HUES64 (cell line): ENCODE results near the gene PSMB9.

ENCODE experiments used
- H3K27ac ChIP-seq: 2 replicates; pipeline ENCODE4 v1.7.0; 2013; ENCODE audit warnings: low read depth, low read length, inconsistent platforms
- H3K27me3 ChIP-seq: 2 replicates; pipeline ENCODE4 v1.6.1; 2013; ENCODE audit warnings: mild to moderate bottlenecking, low read length; ENCODE audit not compliant: insufficient read depth
- H3K36me3 ChIP-seq: 2 replicates; pipeline ENCODE4 v1.6.1; 2013; ENCODE audit warnings: mild to moderate bottlenecking, low read length; ENCODE audit not compliant: insufficient read depth
- H3K4me1 ChIP-seq: 2 replicates; pipeline ENCODE4 v1.6.1; 2013; ENCODE audit warnings: mild to moderate bottlenecking, low read length, moderate library complexity; ENCODE audit not compliant: insufficient read depth
- H3K4me3 ChIP-seq: 2 replicates; pipeline ENCODE4 v1.5.1; 2013; ENCODE audit warnings: mild to moderate bottlenecking, low read length, moderate library complexity
- H3K9ac ChIP-seq: 2 replicates; pipeline ENCODE4 v1.6.1; 2013; ENCODE audit warnings: mild to moderate bottlenecking, low read depth, low read length
- H3K9me3 ChIP-seq: 2 replicates; pipeline ENCODE4 v1.6.1; 2013; ENCODE audit warnings: low read depth, low read length; ENCODE audit not compliant: insufficient read depth
- WGBS: fragments of 150-250, 120-280 bp; methylation state at CpG from one replicate; pipeline ENCODE4 v1.1.7; 2013; ENCODE audit warnings: missing lambda C conversion rate; 5-methylcytosine and 5-hydroxymethylcytosine counted together

PSMB9 gene

DNA sequence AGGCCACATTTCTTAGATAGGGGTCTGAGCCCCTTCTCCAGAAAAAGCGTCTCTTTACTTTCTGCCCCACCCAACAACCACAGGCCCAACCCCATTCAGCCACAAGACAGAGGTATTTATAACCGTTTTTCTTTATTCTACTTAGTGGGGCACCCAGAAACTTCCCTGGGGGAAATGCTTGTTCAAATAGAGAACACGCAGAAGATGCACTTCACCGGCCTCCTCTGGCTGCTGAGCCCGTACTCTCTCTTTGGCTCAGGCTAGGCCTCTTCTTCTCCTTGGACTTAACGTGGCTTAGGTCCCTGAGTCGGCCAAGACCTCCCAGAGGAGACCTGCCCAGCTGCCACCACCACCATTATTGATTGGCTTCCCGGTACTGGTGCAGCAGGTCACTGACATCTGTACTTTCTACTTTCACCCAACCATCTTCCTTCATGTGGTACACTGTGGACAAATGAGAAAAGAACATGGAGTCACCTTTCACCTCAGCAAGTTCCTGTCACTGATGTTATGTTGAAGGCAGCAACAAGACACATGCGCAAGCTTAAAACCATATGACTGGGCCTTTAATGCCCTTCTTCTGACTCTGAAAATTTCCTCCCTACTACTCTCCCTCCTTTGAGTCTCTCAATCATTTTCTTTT, 13.3 kb upstream of the PSMB9 start:
- Histone ChIP-seq H3K9me3 (no peaks in the 10 kb centered on the region), H3K9ac (no peak overlapping the region), H3K4me3 (no peak overlapping the region), H3K27me3 (peaks cover 60% of the 10 kb centered on the region), H3K4me1 (peaks cover 5% of the 10 kb centered on the region; the same call in 1 of the 2 replicates), H3K27ac (no peak overlapping the region), H3K36me3 (no peaks in the 10 kb centered on the region)
- WGBS: 93% methylated on average over 9 of the region's 9 CpGs

DNA sequence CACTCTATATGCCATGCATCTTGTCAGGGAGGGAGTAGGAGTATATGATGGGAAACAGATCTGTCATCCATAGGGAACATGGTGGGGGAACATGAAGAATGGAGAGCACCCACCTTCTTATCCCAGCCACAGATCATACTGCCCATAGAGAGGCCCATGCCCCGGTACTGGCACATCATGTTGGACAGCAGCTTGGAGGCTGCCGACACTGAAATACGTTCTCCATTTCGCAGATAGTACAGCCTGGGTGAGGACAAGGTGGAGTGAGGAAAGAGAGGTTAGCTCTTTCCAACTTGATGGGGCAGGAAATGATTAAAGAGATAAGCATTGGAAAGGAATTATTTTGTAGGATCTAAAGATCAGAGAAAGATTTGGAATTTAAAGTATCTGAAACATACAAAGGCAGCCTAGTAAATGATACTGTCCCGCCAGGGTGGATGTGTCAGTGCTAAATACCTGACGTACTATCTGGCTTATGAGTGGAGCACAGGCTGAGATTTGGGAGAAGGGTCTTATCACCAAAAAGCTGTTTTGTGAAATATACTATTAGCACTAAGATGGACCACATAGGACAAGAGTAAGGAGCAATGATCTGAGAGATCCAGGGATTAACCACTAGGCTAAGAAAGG, 11.9 kb upstream of the PSMB9 start:
- H3K27me3 ChIP-seq: peaks cover 58% of the 10 kb centered on the region
- H3K36me3 ChIP-seq: no peaks in the 10 kb centered on the region
- no peaks in the 10 kb centered on the region for H3K9me3 ChIP-seq
- H3K27ac ChIP-seq: no peak overlapping the region
- H3K4me1 ChIP-seq: peaks cover 5% of the 10 kb centered on the region; the same call in 1 of the 2 replicates
- no peak overlapping the region for H3K9ac ChIP-seq
- no peak overlapping the region for H3K4me3 ChIP-seq
- 91% methylated on average over 6 of the region's 6 CpGs for whole genome bisulfite sequencing

DNA sequence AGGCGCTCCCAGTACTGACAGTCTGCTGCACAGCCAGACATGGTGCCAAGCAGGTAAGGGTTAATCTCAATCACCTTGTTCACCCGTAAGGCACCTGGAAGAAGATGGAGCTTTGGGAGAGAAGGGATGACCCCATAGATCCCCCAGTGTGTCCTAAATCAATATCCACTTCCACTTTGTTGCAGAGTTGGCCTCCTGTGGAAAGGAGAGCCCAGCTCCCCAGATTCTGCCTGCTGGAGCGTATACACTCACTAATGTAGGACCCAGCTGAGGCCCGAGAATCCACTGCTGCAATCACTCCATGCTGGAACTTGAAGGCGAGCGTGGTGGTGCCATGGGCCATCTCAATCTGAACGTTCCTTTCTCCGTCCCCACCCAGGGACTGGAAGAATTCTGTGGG, 11.3 kb upstream of the PSMB9 start:
- H3K9me3 ChIP-seq: no peaks in the 10 kb centered on the region
- no peak overlapping the region for H3K9ac ChIP-seq
- 92% methylated on average over 8 of the region's 8 CpGs for WGBS
- H3K4me1 ChIP-seq: peaks cover 3% of the 10 kb centered on the region; the same call in 1 of the 2 replicates
- H3K36me3 ChIP-seq: no peaks in the 10 kb centered on the region
- no peak overlapping the region for H3K4me3 ChIP-seq
- peaks cover 54% of the 10 kb centered on the region for H3K27me3 ChIP-seq
- H3K27ac ChIP-seq: no peak overlapping the region

GRCh38 chr6:32843331-32843978, 10.5 kb upstream of the PSMB9 start:
- H3K9ac ChIP-seq: peak overlapping the region; percentile 62
- no peaks in the 10 kb centered on the region for H3K9me3 ChIP-seq
- H3K27me3 ChIP-seq: peaks cover 52% of the 10 kb centered on the region
- H3K4me3 ChIP-seq: peak overlapping the region; percentile 79
- no peaks in the 10 kb centered on the region for H3K36me3 ChIP-seq
- peaks cover 3% of the 10 kb centered on the region; the same call in 1 of the 2 replicates for H3K4me1 ChIP-seq
- no peak overlapping the region for H3K27ac ChIP-seq
- 10% methylated on average over 28 of the region's 28 CpGs for WGBS

- under 1% methylated on average over 40 of the region's 40 CpGs for WGBS
- peaks cover 52% of the 10 kb centered on the region for H3K27me3 ChIP-seq
- peak within 1 kb of the TSS; percentile 79 for H3K4me3 ChIP-seq
- peaks cover 3% of the 10 kb centered on the region; the same call in 1 of the 2 replicates for H3K4me1 ChIP-seq
- H3K9me3 ChIP-seq: no peaks in the 10 kb centered on the region
- H3K36me3 ChIP-seq: no peaks in the 10 kb centered on the region
- no peak within 1 kb of the TSS for H3K27ac ChIP-seq
- H3K9ac ChIP-seq: peak within 1 kb of the TSS; percentile 62
Measured at GRCh38 chr6:32843979-32844838, 9.8 kb upstream of the PSMB9 start, which contains the start of gene PSMB8. PSMB8 (minus strand) TSS chr6:32844047; CDS start chr6:32843996, 51 bp downstream.

DNA sequence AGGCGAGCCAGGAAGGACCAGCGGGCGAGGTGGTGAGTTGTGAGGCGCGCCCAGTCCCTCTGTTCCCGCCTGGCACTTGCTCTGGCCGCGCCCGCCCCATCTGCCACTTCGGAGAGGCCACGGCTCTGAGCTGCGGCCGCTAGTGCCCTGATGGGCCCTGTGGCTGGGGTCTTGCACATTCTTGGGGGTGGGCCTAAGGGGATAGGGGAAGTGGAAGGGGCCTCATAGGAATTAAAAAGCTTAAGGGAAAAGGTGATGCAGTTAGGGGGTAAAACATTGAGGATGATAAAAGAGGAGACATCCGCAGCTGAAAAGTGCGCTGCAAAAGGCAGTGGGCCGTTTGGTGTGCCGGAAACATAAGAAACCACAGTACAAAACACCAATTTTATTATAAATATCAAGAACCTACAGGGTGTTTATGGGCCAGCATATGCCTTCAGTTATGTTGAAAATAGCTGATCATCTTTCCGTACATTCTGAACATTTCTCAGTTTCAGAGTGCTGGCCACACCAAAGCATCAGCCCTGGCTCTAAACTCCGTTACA, 9.1 kb upstream of the PSMB9 start:
- WGBS: 31% methylated on average over 19 of the region's 19 CpGs
- peak overlapping the region; percentile 79 for H3K4me3 ChIP-seq
- peaks cover 54% of the 10 kb centered on the region for H3K27me3 ChIP-seq
- no peaks in the 10 kb centered on the region for H3K9me3 ChIP-seq
- peaks cover 3% of the 10 kb centered on the region; the same call in 1 of the 2 replicates for H3K4me1 ChIP-seq
- no peak overlapping the region for H3K9ac ChIP-seq
- no peaks in the 10 kb centered on the region for H3K36me3 ChIP-seq
- H3K27ac ChIP-seq: no peak overlapping the region

DNA sequence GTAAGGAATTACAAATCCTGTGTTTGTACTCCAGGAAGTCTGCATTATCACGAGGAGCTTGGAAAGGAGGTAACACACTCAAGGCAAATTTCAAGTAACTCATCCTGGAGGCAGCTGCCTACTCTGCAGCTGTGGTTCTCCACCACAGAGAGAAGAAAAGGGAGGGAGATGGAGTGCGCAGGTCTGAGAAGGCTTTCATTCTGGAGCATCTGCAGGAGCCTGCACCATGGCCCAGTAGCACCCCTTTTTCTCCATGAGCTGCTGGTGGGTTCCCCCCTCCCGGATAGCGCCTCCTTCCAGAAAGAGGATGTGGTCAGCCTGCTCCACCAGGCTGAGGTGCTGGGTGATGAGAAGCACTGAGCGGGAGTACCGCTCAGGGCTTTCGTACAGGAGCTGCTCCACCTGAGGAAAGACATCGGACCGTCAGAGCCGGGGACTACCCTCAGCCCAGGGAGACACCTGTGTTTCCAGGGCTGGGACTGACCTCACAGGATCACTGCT, 8.6 kb upstream of the PSMB9 start:
- H3K27me3 ChIP-seq: peaks cover 54% of the 10 kb centered on the region
- H3K27ac ChIP-seq: no peak overlapping the region
- H3K4me1 ChIP-seq: peaks cover 3% of the 10 kb centered on the region; the same call in 1 of the 2 replicates
- no peaks in the 10 kb centered on the region for H3K36me3 ChIP-seq
- H3K4me3 ChIP-seq: no peak overlapping the region
- H3K9ac ChIP-seq: no peak overlapping the region
- H3K9me3 ChIP-seq: no peaks in the 10 kb centered on the region
- 92% methylated on average over 10 of the region's 10 CpGs for WGBS

DNA sequence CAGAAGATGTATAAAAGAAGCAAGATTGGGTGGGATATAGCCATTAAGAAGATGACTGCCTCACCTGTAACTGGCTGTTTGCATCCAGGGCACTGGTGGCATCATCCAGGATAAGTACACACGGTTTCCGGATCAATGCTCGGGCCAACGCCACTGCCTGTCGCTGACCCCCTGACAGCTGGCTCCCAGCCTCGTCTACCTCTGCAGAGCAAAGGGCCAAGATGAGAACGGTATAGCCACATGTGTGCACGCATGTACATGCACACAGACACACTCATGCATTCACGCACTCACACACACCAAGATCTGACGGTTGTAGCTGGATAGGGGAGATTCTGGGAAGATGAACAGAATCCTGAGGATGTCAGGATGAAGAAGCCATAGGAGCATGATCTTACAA, 7.0 kb upstream of the PSMB9 start:
- WGBS: 90% methylated on average over 9 of the region's 10 CpGs
- Histone ChIP-seq H3K4me1 (peaks cover 3% of the 10 kb centered on the region; the same call in 1 of the 2 replicates), H3K4me3 (no peak overlapping the region), H3K27ac (no peak overlapping the region), H3K36me3 (no peaks in the 10 kb centered on the region), H3K9ac (no peak overlapping the region), H3K27me3 (peaks cover 63% of the 10 kb centered on the region), H3K9me3 (no peaks in the 10 kb centered on the region)

- H3K4me1 ChIP-seq: peaks cover 3% of the 10 kb centered on the region; the same call in 1 of the 2 replicates
- 86% methylated on average over 8 of the region's 8 CpGs for WGBS
- H3K9ac ChIP-seq: no peak overlapping the region
- H3K4me3 ChIP-seq: no peak overlapping the region
- no peaks in the 10 kb centered on the region for H3K36me3 ChIP-seq
- no peaks in the 10 kb centered on the region for H3K9me3 ChIP-seq
- H3K27ac ChIP-seq: no peak overlapping the region
- H3K27me3 ChIP-seq: peaks cover 63% of the 10 kb centered on the region
Measured at GRCh38 chr6:32847795-32848194, 6.2 kb upstream of the PSMB9 start.

DNA sequence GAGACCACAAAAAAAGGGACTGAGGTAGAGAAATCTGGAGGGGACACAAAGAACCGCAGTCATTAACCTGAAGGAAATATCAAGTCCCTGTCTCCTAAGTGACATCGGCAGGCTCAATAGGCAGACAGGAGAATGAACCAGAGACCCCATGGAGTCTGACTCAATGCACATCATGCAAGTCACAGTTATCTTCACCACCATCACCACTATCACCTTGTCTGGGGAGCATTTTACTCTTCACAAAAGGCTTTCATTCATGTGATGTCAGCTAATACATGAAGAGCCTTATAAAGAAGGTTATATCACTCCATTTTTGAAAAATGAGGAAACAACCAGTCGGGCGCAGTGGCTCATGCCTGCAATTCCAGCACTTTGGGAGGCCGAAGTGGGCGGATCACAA, 4.9 kb upstream of the PSMB9 start:
- 91% methylated on average over 6 of the region's 6 CpGs for WGBS
- no peak overlapping the region for H3K27ac ChIP-seq
- no peaks in the 10 kb centered on the region for H3K36me3 ChIP-seq
- H3K4me3 ChIP-seq: no peak overlapping the region
- peaks cover 62% of the 10 kb centered on the region for H3K27me3 ChIP-seq
- H3K9ac ChIP-seq: no peak overlapping the region
- H3K9me3 ChIP-seq: no peaks in the 10 kb centered on the region
- H3K4me1 ChIP-seq: no peaks in the 10 kb centered on the region
